C4-2B (cell line): ENCODE results near the gene GNG11.
"Not testable (repeated sequence)": the region's sequence is repeated elsewhere in the genome, so short reads cannot be mapped to it uniquely, and the experiment has no call there.

Source experiments
- H3K27ac ChIP-seq: fragments of 450-650 bp; 2 replicates; pipeline ENCODE4 v1.5.1; 2017
- ZFX ChIP-seq: fragments of 450-650 bp; IDR thresholded peaks from 2 replicates; pipeline ENCODE4 v1.6.1; 2017
- TF ChIP-seq, protein P1 (sequence below): fragments of 450-650 bp; conservative IDR thresholded peaks from 2 replicates; pipeline ENCODE4 v1.5.1; 2017; ENCODE audit warnings: mild to moderate bottlenecking

Gene GNG11

DNA sequence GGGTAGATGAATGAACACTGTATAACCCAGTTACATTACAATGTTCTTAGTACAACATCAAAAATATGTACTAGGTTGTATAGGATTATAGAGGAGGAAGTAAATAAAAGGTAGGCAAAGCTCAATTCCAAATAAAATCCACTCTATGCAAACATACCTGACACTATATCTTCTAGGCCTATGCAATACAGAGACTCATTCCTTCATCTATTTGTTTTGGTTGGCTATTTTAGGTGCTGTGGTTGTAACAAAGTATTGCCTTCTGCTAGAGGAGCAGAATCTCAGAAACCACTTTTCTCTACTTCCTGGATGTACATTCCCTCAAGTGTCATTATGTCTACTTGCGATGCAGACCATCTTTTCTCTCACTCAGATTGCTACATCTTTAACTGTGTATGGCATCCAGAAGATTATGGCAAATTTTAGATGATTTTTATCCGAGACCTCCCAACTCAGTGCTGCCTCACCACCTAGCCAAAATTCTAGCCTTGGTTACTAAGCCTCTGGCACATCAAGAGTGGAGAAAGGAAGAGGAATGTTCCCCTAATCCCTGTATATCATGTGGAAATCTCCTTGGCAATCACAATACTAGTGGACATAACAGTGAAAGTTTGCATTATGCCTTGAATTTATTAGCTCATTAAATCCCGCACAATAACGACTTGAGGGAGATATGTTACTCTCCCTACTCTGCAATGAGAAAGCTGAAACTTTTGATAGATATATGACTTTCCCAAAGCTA is 25.5 kb upstream of the GNG11 start:
- H3K27ac ChIP-seq = no peak overlapping the region
- TF ChIP-seq ZFX = no peak
- TF ChIP-seq, protein P1, sequence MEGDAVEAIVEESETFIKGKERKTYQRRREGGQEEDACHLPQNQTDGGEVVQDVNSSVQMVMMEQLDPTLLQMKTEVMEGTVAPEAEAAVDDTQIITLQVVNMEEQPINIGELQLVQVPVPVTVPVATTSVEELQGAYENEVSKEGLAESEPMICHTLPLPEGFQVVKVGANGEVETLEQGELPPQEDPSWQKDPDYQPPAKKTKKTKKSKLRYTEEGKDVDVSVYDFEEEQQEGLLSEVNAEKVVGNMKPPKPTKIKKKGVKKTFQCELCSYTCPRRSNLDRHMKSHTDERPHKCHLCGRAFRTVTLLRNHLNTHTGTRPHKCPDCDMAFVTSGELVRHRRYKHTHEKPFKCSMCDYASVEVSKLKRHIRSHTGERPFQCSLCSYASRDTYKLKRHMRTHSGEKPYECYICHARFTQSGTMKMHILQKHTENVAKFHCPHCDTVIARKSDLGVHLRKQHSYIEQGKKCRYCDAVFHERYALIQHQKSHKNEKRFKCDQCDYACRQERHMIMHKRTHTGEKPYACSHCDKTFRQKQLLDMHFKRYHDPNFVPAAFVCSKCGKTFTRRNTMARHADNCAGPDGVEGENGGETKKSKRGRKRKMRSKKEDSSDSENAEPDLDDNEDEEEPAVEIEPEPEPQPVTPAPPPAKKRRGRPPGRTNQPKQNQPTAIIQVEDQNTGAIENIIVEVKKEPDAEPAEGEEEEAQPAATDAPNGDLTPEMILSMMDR = no peak

DNA sequence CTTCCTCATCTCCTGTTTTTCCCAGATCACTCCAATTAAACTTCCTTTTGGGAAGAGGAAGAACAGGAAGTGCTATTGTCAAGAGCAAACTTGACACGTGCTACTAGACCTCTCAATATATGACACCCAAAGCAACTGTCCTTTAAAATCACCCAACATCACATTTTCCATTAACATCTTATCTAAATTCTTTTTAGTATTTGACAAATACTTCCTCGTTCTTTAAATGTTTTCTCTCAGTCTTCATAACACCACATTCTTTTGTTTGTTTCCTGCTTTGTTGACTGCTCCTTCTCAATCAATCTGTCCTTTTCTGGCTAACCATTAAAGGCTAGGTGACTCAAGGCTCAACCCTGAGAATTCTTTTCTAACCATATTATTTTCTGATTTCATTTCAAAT is 23.9 kb upstream of the GNG11 start:
- no peak overlapping the region for H3K27ac ChIP-seq
- TF ChIP-seq ZFX = no peak
- TF ChIP-seq, protein P1 = no peak

GRCh38 chr7:93902777-93903423 is 18.6 kb upstream of the GNG11 start:
- TF ChIP-seq, protein P1 = peak; percentile 92
- TF ChIP-seq ZFX = no peak

GRCh38 chr7:93906267-93906666 is 15.3 kb upstream of the GNG11 start, which contains the start of gene GNGT1:
Gene GNGT1, plus strand, starts transcription at chr7:93906567. Its CDS starts 180 bp downstream, at chr7:93906747.
- no peak for TF ChIP-seq ZFX
- TF ChIP-seq, protein P1 = no peak
- H3K27ac ChIP-seq = no peak within 1 kb of the TSS

More at GRCh38 chr7:93902777-93903423, 18.6 kb upstream of the GNG11 start:
- no peak overlapping the region for H3K27ac ChIP-seq

DNA sequence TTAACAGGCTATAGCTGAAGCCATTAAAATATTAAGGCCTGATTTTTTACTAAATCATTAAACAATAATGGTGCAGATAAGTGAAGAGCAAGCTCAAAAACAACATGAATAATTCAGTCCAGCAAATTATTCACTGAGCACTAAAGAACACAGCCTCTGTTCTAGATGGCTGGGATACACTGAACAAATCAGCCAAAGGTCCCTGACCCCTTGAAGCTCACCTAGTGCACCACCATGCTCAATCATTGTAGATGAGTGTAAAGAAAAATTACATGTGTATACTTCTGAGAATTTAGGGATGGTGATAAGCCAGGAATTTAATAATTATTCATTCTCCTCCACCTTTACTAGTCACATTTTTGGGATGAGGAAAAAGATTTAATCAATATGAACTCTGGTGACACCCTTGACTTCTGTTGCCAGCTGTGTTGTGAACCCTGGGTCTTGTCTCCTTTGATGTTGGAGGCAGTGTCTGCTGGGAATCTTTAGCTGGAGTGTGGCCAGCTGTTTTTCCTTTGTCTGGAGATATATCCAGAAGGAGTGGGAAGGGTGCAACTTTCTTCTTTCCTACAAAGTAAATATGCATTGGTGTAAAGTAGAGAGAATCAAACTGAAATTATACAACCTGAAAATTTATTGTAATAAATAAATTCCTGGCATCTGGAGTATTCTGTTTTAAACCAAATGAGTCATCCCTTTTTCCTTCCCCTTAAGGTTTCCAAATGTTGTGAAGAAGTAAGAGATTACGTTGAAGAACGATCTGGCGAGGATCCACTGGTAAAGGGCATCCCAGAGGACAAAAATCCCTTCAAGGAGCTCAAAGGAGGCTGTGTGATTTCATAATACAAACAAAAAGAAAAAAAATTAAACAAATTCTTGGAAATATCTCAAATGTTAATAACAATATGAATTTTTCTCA is 11.2 kb upstream of the GNG11 start:
- TF ChIP-seq, protein P1 = no peak
- TF ChIP-seq ZFX = no peak
- no peak overlapping the region for H3K27ac ChIP-seq

DNA sequence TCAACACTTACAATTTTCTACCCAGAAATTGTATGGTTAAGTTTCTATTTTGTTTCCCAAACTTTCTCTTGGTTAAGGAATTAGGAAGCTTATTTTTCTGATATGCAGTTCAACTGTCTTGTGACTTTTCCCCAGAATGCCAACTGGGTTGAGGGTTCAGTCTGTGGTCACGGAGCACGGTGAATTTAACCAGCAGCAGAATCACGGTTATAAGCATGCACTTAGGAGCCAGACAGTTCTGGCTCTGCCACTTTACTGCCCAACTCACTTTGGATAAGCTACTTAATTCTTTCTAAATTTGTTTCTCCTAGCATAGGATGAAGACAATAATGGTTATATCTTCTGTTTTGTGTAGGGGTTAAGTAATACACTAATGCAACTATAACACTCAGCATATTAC is 10.3 kb upstream of the GNG11 start:
- not testable (repeated sequence) for H3K27ac ChIP-seq

GRCh38 chr7:93911661-93912060 is 9.9 kb upstream of the GNG11 start:
- not testable (repeated sequence) for H3K27ac ChIP-seq

DNA sequence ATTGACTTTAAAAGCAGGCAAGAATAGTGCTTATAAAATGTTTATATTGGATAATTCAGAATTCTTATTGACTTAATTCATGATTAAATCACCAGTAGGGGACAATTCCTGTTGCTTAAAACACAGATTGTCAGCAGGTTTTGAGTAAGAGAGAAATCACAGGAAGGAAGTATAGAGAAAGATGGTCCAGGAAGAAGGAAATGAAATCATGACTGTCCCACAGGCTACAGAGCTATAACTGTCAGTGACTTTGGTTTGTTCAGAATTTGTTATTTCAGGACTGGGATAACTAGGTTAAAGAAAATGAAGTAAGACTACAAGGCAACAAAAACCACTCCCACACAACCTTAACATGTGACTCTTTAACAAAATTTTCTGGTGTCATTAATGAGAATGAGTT is 8.3 kb upstream of the GNG11 start:
- H3K27ac ChIP-seq = no peak overlapping the region
- TF ChIP-seq ZFX = no peak
- TF ChIP-seq, protein P1 = no peak
